Activated CD4-positive, alpha-beta memory T cell treated with anti-CD3 and anti-CD28 coated beads for 36 hours (primary cell): ENCODE data around the gene STS. TPM values are rescaled to one million over a fixed set of nuclear protein-coding genes. Genes with fewer than 3 reads are reported as not detected.

ENCODE experiments used
- CTCF ChIA-PET: fragments of 350-600 bp; sonication (Branson Sonifier 250); formaldehyde crosslinking; loops from one replicate; lab custom pipeline; 2021; ENCODE audit warnings: antibody characterized with exemption, inconsistent platforms; lab: Charles Lee
- POLR2A ChIA-PET: fragments of 350-600 bp; sonication (Branson Sonifier 250); formaldehyde crosslinking; loops from one replicate; lab custom pipeline; 2021; ENCODE audit warnings: antibody characterized with exemption; lab: Charles Lee
- DNase-seq: peaks from one replicate; pipeline ENCODE4 v3.0.0-alpha.2; 2020
- H3K27ac Mint-ChIP-seq: one replicate; pipeline ENCODE4 v1.8.0; 2021; ENCODE audit warnings: mixed read lengths
- H3K27me3 Mint-ChIP-seq: one replicate; pipeline ENCODE4 v1.8.0; 2021; ENCODE audit warnings: mixed read lengths
- H3K36me3 Mint-ChIP-seq: one replicate; pipeline ENCODE4 v1.8.0; 2021; ENCODE audit warnings: mixed read lengths
- H3K4me1 Mint-ChIP-seq: one replicate; pipeline ENCODE4 v1.8.0; 2021; ENCODE audit warnings: low read depth, mixed read lengths
- H3K4me3 Mint-ChIP-seq: one replicate; pipeline ENCODE4 v1.8.0; 2021; ENCODE audit warnings: mild to moderate bottlenecking, mixed read lengths
- H3K9me3 Mint-ChIP-seq: one replicate; pipeline ENCODE4 v1.8.0; 2021; ENCODE audit warnings: mixed read lengths
- intact Hi-C: fragments of 100-400 bp; cut with micrococcal nuclease; formaldehyde crosslinking; loops from one replicate; pipeline ENCODE4 v1.15.1; 2023
- total RNA-seq, 2 experiments: library from RNA; stranded (reverse); gene quantifications; one replicate each; pipeline ENCODE4 v1.2.3, GENCODE V29; 2021

The STS gene
- total RNA-seq, 2 experiments from 2014 or later = 0.73 to 0.81 TPM

DNA sequence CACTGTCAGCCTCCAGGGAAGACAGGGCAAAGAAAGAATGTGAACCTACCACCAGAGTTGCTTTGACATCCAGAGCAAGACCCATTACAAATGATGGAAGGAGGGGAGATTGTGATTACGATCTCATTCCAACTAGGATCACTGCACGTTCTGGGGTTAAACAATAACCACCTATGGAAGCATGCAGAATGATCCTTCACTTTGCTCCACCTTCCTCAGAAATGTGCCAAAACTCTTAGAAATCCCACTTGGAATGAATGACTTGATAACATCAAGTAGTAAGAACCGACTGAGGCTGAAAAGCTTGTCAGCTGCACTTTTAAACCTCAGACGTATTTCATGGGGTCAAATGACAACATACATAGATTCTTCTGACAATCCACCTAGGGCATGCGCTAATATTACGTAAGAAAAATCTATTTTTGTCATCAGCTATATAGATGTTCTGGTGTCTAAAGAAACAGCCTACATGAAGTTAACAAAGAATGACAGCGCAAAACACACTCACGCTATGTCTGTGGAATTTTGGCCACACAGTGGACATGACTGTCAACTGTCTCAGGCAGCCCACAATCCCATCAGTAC is 3.5 kb upstream of the STS start:
- no peak overlapping the region for H3K27ac Mint-ChIP-seq
- H3K9me3 Mint-ChIP-seq = no peaks in the 10 kb centered on the region
- ChIA-PET POLR2A (no interaction called here), CTCF (no interaction called here)
- no peaks in the 10 kb centered on the region for H3K27me3 Mint-ChIP-seq
- no peaks in the 10 kb centered on the region for H3K36me3 Mint-ChIP-seq
- no peak overlapping the region for H3K4me3 Mint-ChIP-seq
- DNase-seq = no peak
- intact Hi-C loops = loop anchor here (10.0 kb wide), 1 partner anchor 89 kb away; no protein-coding TSS in a partner anchor
- peaks cover 22% of the 10 kb centered on the region for H3K4me1 Mint-ChIP-seq

DNA sequence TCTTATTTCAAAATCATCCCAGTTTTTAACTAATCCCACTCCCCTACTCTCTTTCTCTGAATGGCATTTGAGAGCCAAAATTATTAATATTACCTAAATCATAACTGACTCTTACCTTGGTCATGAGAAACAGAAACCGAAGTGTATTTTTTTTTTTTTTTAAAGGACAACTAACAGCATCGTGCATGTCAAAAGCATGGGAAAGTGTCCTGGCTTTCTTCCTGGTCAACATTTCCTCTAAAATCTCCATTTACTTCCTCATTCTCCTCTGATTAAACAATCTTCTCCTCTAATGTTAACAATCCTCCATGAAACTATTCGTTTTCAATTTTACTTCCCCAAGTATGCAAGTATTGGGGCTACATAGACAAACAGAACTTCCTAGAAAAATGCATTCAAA is 2.1 kb upstream of the STS start:
- Mint-ChIP-seq H3K4me3 (no peak overlapping the region), H3K4me1 (peaks cover 21% of the 10 kb centered on the region), H3K9me3 (no peaks in the 10 kb centered on the region), H3K27ac (no peak overlapping the region), H3K36me3 (no peaks in the 10 kb centered on the region), H3K27me3 (no peaks in the 10 kb centered on the region)
- ChIA-PET CTCF (no interaction called here), POLR2A (no interaction called here)
- no peak for DNase-seq
- intact Hi-C loops = loop anchor here (10.0 kb wide), 1 partner anchor 91 kb away; no protein-coding TSS in a partner anchor

DNA sequence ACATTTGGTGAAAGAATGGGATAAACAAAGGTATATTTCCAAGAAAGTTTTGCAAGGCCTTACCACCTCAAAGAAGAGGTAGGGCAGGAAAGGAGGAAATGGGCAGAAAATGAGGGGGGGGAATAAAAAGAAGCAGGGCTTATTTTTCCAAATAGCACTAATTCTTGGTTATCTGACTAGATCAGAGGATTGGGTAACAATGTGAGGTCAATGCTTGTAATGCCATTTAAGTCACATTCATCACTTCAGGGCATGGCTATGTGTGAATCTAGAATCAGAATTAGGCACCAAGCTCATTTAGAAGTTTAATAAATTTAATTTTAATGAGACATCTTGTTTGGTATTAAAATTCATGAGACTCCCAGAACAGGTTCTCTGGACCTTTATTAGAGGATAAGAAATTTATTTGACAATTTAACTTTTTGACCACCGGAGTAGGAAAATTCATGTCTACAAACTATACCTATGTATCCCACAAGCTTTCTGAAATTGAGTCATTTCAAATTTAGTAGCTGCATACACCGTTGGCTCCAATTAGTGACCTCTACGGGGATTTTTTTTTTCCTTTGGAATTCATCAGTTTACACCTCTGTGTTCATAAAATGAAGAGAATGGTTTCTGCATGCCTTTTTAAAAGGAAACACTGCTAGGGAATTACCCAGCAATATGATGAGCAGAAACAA is 1.4 kb upstream of the STS start:
- H3K9me3 Mint-ChIP-seq = no peaks in the 10 kb centered on the region
- H3K4me3 Mint-ChIP-seq = no peak overlapping the region
- ChIA-PET POLR2A (interaction anchor here (1.1 kb wide), 1 partner anchor 86 kb away, joined by 4 read pairs; no protein-coding TSS in a partner anchor), CTCF (interaction anchor here (0.6 to 0.7 kb wide), 2 partner anchors 25 to 168 kb away, joined by 3 read pairs; no protein-coding TSS in a partner anchor)
- H3K36me3 Mint-ChIP-seq = no peaks in the 10 kb centered on the region
- H3K4me1 Mint-ChIP-seq = peaks cover 19% of the 10 kb centered on the region
- no peaks in the 10 kb centered on the region for H3K27me3 Mint-ChIP-seq
- DNase-seq = no peak
- no peak overlapping the region for H3K27ac Mint-ChIP-seq
- intact Hi-C loops = loop anchor here (10.0 kb wide), 1 partner anchor 91 kb away; no protein-coding TSS in a partner anchor

DNA sequence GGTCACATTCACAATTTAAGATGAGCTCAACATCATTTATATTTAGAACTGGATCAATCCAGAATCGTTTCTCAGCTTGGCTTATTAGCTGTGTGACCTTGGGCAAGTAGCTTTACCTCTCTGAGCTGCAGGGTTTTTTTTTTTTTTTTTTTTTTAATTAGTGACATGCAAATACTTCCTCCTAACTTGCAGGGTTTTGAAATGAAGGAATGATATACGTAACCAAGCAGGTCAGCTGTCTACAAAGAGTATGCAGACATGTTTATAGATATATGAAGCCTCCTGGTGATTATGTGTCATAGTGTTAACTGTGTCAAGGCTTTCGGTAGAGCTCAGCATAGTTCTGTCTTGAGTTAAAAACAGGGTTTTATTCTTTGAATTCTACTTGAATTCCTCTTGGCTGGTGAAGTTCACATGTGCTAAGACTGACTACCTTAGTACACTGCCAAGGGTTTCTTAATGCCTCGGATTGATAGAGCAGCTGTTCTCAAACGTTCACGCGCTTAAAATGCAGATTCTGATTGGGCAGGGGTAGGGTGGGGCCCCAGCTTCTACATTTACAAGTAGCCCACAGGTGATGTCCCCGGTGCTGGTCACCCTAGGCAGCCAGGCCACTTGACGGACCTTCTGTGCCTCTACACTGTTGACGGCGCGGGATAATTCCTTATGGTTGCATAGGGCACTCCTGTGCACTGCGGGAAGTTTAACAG is 654 bp upstream of the STS start:
- Mint-ChIP-seq H3K9me3 (no peaks in the 10 kb centered on the region), H3K4me3 (peak overlapping the region; percentile 80), H3K36me3 (no peaks in the 10 kb centered on the region), H3K4me1 (peaks cover 15% of the 10 kb centered on the region), H3K27ac (peak overlapping the region; percentile 78), H3K27me3 (no peaks in the 10 kb centered on the region)
- ChIA-PET CTCF (interaction anchor here (0.6 to 0.7 kb wide), 2 partner anchors 24 to 167 kb away, joined by 3 read pairs; no protein-coding TSS in a partner anchor), POLR2A (interaction anchor here (0.7 to 1.1 kb wide), 2 partner anchors 87 to 632 kb away, joined by 4 to 5 read pairs; no protein-coding TSS in a partner anchor)
- peak; percentile 33 for DNase-seq
- intact Hi-C loops = loop anchor here (10.0 kb wide), 1 partner anchor 92 kb away; no protein-coding TSS in a partner anchor

DNA sequence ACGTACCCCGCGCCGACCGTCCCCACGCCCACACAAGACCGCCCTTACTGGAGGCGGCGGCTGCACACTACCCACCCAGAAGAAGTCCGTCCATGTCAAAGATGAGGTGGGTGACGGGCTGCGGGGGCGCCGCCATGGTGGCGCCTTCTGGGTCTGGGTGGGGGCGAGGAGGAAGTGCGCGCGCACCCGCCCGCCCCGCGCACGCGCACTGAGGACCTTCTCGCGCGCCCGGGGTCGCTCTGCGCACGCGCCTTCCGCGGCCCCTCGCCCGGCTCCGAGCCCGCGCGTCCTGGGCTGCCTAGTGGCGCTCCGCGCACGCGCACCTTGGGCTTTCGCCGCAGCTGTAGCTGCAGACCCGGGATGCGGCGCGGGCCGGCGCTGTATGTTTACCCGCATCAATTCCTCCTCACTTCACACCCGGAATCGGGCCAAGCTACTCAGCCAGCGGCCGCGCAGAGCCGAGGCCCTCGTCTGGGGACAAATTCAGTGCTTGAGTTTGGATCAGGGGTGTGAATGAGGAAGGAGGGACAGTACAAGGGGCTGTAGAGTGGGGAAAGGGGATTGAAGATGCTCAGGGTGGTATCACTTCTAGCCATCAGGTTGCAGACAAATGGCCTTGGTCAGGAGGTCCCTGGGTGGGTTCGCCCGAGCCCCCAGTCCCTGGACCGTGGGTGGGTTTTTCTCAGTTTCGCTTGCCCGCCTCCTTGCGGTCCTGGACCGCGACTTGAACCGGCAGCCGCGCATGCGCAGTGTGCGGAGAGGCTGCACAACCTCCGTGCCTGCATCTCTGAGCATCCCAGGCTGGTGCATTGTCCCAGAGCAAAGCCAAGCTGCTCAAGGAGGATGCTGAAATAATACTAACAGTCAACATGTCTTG is 704 bp downstream of the STS start, which contains the start of gene PUDP:
PUDP (minus strand) TSS at position 176 of the 877 bp plus-strand sequence; CDS start at position 136, 40 bp downstream.
- intact Hi-C loops = loop anchor here (1.0 to 10.0 kb wide), 3 partner anchors 64 to 779 kb away; partner anchors contain the start of gene PNPLA4
- H3K36me3 Mint-ChIP-seq = no peaks in the 10 kb centered on the region
- peak; percentile 86 for DNase-seq
- H3K9me3 Mint-ChIP-seq = no peaks in the 10 kb centered on the region
- H3K4me3 Mint-ChIP-seq = peak within 1 kb of the TSS; percentile 80
- CTCF ChIA-PET = interaction anchor here (1.0 kb wide), 1 partner anchor 23 kb away, joined by 3 read pairs; no protein-coding TSS in a partner anchor
- peaks cover 15% of the 10 kb centered on the region for H3K4me1 Mint-ChIP-seq
- POLR2A ChIA-PET = no interaction called here
- no peaks in the 10 kb centered on the region for H3K27me3 Mint-ChIP-seq
- peak within 1 kb of the TSS; percentile 85 for H3K27ac Mint-ChIP-seq

DNA sequence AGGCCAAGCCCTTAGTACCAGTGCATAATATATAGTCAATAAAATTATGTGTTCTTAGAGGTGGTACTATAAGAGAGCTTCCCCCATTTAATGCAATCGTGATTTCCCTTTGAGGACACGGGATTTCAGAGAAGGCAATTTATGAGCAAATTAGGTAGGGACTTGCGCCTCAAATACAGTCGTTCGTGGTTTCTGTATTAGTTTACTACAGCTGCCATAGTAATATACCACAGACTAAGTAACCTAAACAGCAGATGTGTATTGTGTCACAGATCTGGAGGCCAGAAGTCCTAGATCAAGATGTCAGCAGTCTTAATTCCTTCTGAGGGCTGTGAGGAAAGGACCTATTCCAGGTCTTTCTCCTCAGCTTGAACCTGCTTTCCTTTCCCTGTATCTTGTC is 1.9 kb downstream of the STS start:
- no peak overlapping the region for H3K4me3 Mint-ChIP-seq
- H3K9me3 Mint-ChIP-seq = no peaks in the 10 kb centered on the region
- intact Hi-C loops = loop anchor here (10.0 kb wide), 1 partner anchor 95 kb away; no protein-coding TSS in a partner anchor
- CTCF ChIA-PET = interaction anchor here (1.0 kb wide), 1 partner anchor 22 kb away, joined by 3 read pairs; no protein-coding TSS in a partner anchor
- H3K27ac Mint-ChIP-seq = no peak overlapping the region
- no peaks in the 10 kb centered on the region for H3K27me3 Mint-ChIP-seq
- no peaks in the 10 kb centered on the region for H3K36me3 Mint-ChIP-seq
- DNase-seq = no peak
- H3K4me1 Mint-ChIP-seq = peaks cover 12% of the 10 kb centered on the region
- POLR2A ChIA-PET = interaction anchor here (0.6 kb wide), 1 partner anchor 1477 kb away, joined by 3 read pairs; no protein-coding TSS in a partner anchor

DNA sequence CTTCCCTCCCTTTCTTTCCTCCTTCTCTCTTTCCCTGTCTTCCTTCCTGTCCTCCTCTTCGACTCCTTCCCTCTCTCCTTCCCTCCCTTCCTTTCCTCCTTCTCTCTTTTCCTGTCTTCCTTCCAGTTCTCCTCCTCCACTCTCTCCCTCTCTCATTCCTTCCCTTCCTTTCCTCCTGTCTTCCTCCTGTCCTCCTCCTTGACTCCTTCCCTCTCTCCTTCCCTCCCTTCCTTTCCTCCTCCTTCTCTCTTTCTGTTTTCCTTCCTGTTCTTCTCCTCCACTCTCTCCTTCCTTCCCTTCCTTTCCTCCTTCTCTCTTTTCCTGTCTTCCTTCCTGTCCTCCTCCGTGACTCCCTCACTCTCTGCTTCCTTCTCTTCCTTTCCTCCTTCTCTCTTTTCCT is 5.7 kb downstream of the STS start:
- Mint-ChIP-seq H3K9me3 (no peaks in the 10 kb centered on the region), H3K4me1 (no peaks in the 10 kb centered on the region), H3K27ac (no peak overlapping the region), H3K4me3 (no peak overlapping the region), H3K36me3 (no peaks in the 10 kb centered on the region), H3K27me3 (no peaks in the 10 kb centered on the region)
- CTCF ChIA-PET = no interaction called here
- DNase-seq = no peak
- POLR2A ChIA-PET = no interaction called here
- intact Hi-C loops = no loop called here

DNA sequence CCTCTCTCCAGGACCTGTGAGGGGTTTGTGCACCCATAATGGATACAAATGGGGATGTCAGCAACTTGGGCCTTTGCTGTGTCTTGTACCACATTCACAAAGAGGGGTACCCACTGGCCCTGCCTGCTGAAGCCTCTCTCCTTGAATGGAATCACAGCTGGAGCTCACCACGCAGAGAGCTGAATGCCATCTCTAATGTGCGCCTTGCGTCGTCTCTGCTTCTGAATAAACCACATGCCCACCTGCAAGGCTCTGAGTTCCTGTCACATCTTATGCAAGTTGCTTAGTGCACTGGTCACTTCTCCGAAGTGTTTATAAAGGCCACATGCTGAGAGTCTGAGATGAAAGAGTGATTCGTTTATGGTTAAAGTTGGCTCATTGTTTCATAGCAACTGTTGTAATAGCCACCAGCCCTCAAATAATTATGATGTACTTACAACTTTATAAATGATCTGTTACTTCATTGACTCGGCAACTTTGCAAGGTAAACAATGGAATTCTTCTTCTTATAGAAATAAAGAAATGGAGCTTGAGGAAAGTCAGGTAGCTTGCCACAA is 6.6 kb downstream of the STS start:
- no peaks in the 10 kb centered on the region for H3K4me1 Mint-ChIP-seq
- no peaks in the 10 kb centered on the region for H3K36me3 Mint-ChIP-seq
- H3K9me3 Mint-ChIP-seq = no peaks in the 10 kb centered on the region
- H3K27ac Mint-ChIP-seq = no peak overlapping the region
- no peak overlapping the region for H3K4me3 Mint-ChIP-seq
- ChIA-PET POLR2A (no interaction called here), CTCF (no interaction called here)
- H3K27me3 Mint-ChIP-seq = no peaks in the 10 kb centered on the region
- intact Hi-C loops = no loop called here
- DNase-seq = no peak

DNA sequence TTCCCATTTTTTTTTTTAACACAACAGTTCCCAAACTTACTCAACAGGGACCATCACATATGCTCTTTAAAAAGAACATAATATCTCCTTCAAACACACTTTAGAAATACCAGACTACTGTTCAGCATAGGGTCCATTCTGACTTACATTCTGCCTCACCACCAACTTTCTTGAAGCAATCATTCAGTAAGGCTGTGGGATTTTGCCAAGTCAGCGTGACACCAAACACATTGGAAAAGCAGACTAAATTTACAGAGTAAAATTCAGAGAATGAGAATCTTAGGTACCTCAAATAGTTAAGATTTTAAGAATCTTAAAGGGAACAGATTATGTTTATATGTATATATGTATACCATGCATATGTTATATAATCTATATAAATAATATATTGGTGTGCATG is 7.7 kb downstream of the STS start:
- intact Hi-C loops = no loop called here
- H3K36me3 Mint-ChIP-seq = no peaks in the 10 kb centered on the region
- CTCF ChIA-PET = no interaction called here

DNA sequence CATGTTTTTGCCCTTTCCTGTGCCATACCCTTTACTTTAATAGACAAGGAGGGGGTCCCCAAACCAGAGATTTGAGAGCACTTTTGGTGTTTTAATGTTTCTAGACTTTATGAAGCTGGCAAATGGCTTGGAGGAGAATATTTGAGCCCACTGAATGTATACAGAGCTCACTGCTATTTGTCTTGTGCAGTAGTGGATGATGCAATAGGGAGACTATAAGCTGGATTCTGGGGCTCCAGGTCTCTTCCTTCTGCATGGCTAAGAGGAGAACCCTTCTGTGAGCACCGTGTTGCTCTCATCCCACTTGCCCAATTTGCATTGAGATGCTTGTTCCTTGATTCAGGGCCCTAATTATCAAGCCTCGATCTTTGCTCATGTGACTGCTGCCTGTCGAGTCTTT is 9.4 kb downstream of the STS start:
- H3K27ac Mint-ChIP-seq = no peak overlapping the region
- H3K9me3 Mint-ChIP-seq = no peaks in the 10 kb centered on the region
- DNase-seq = no peak
- ChIA-PET CTCF (no interaction called here), POLR2A (no interaction called here)
- H3K27me3 Mint-ChIP-seq = no peaks in the 10 kb centered on the region
- intact Hi-C loops = no loop called here
- H3K4me1 Mint-ChIP-seq = no peaks in the 10 kb centered on the region
- no peaks in the 10 kb centered on the region for H3K36me3 Mint-ChIP-seq
- no peak overlapping the region for H3K4me3 Mint-ChIP-seq

More for the DNA sequence above, 7.7 kb downstream of the STS start:
- DNase-seq = no peak
- H3K4me1 Mint-ChIP-seq = no peaks in the 10 kb centered on the region
- H3K9me3 Mint-ChIP-seq = no peaks in the 10 kb centered on the region
- POLR2A ChIA-PET = no interaction called here
- no peaks in the 10 kb centered on the region for H3K27me3 Mint-ChIP-seq
- H3K27ac Mint-ChIP-seq = no peak overlapping the region
- H3K4me3 Mint-ChIP-seq = no peak overlapping the region

DNA sequence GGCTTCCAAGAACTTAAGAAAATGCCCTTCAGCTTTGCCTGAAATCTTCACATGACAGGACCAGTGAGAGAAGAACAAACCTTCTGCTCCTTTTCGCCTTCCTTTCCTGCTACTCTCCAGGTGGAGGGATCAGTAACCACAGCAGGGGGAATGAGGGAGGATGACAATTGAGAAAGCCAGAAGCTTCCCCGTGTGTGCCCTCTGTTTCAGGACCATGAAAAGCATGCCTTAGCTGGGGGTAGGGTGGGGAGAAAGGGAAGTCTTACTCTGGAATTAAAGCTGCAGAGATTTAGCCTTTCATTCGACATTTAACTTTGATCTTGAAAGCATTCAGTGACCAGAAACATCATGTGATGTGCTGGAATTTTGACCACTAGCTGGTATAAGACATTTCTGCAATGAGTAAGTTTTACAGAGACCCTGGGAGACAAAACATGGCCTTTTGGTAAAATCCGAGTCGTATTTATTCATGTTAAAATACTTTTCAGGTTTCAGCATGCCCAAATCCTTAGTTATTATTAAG is 11.0 kb downstream of the STS start:
- intact Hi-C loops = no loop called here
- Mint-ChIP-seq H3K36me3 (no peaks in the 10 kb centered on the region), H3K4me1 (no peaks in the 10 kb centered on the region), H3K4me3 (no peak overlapping the region), H3K9me3 (no peaks in the 10 kb centered on the region), H3K27ac (no peak overlapping the region), H3K27me3 (no peaks in the 10 kb centered on the region)
- no peak for DNase-seq
- ChIA-PET POLR2A (no interaction called here), CTCF (no interaction called here)
